HCT116 (cell line): ENCODE measurements around the gene PGM2. TPM values are rescaled to one million over a fixed set of nuclear protein-coding genes. Genes with fewer than 3 reads are reported as not detected.

Experiments used
- ATAC-seq: fragments of 200-7000 bp; cut with Tn5 transposase; 2 replicates; pipeline ENCODE4 v1.9.1; 2020; ENCODE audit warnings: mild to moderate bottlenecking, moderate library complexity
- BruUV-seq: library from RNA; stranded (reverse); fragments of 400-500 nt; replicated peaks from 2 replicates; lab custom pipeline; 2021; lab: Mats Ljungman, UMichigan
- CTCF ChIA-PET: fragments of 300-600 bp; sonication (Branson Sonifier 250); formaldehyde crosslinking; loops from one replicate; lab custom pipeline; 2021; ENCODE audit warnings: antibody characterized with exemption; lab: Charles Lee
- POLR2A ChIA-PET: fragments of 300-600, 350-600 bp; sonication (Branson Sonifier 250); formaldehyde crosslinking; loops from one replicate; lab custom pipeline; 2021; ENCODE audit warnings: antibody characterized with exemption; lab: Charles Lee
- RAD21 ChIA-PET, 2 experiments: fragments of 300-600 bp; sonication (Branson Sonifier 250); formaldehyde crosslinking; loops; one replicate each; lab custom pipeline; 2023; ENCODE audit warnings: low total read pairs in 2 of 2; ENCODE audit not compliant: uncharacterized antibody in 2 of 2, unreplicated experiment in 2 of 2, low non-redundant PET in 1 of 2; lab: Charles Lee
- DNase-seq: peaks from one replicate; pipeline ENCODE4 v3.0.0-alpha.2; 2010; ENCODE audit warnings: low read depth, low spot score
- H2AFZ ChIP-seq: fragments of 200-600 bp; shearing (Covaris generic), sonication (generic); 2 replicates; pipeline ENCODE4 v1.6.1; 2017; ENCODE audit warnings: low read depth, mixed run types, mixed read lengths, antibody characterized with exemption, low read length; ENCODE audit not compliant: poor library complexity, severe bottlenecking
- H3K27ac ChIP-seq: 2 replicates; pipeline ENCODE4 v1.5.1; 2012; ENCODE audit warnings: low read depth, low read length
- H3K27me3 ChIP-seq: fragments of 200-600 bp; sonication (generic); 2 replicates; pipeline ENCODE4 v1.6.1; 2016; ENCODE audit warnings: mixed run types, low read length, mixed read lengths; ENCODE audit not compliant: insufficient read depth
- H3K36me3 ChIP-seq, 2 experiments: fragments of 200-500 bp in 1 of 2; fragments of 200-600 bp in 1 of 2; sonication (Bioruptor generic) in 1 of 2; sonication (generic) in 1 of 2; 2 replicates each; pipeline versions ENCODE4 v1.5.1 to v1.6.1; 2014 to 2016; ENCODE audit warnings: low read length in 2 of 2, inconsistent platforms in 1 of 2, mixed read lengths in 1 of 2, mixed run types in 1 of 2; ENCODE audit not compliant: insufficient read depth in 2 of 2, control insufficient read depth in 1 of 2
- H3K4me1 ChIP-seq, 2 experiments: fragments of 200-600 bp in 1 of 2; sonication (generic) in 1 of 2; 2 replicates each; pipeline versions ENCODE4 v1.5.1 to v1.6.1; 2012 to 2017; ENCODE audit warnings: low read length in 2 of 2, inconsistent platforms in 1 of 2, mild to moderate bottlenecking in 1 of 2, mixed read lengths in 1 of 2, mixed run types in 1 of 2, moderate library complexity in 1 of 2; ENCODE audit not compliant: insufficient read depth in 2 of 2, control insufficient read depth in 1 of 2
- H3K4me2 ChIP-seq: fragments of 200-600 bp; sonication (generic); 2 replicates; pipeline ENCODE4 v1.6.1; 2017; ENCODE audit warnings: mixed run types, low read length, mixed read lengths
- H3K4me3 ChIP-seq, 2 experiments: fragments of 200-600 bp in 1 of 2; sonication (generic) in 1 of 2; replicated peaks in 1 of 2; 2 replicates each; pipeline ENCODE4 v1.5.1; 2011 to 2016; ENCODE audit warnings: low read length in 2 of 2, control low read depth in 1 of 2, low read depth in 1 of 2, mild to moderate bottlenecking in 1 of 2, mixed read lengths in 1 of 2, mixed run types in 1 of 2
- H3K79me2 ChIP-seq: fragments of 200-600 bp; sonication (generic); 2 replicates; pipeline ENCODE4 v1.6.1; 2017; ENCODE audit warnings: mild to moderate bottlenecking, mixed run types, low read length, moderate library complexity, mixed read lengths; ENCODE audit not compliant: insufficient read depth
- H3K9ac ChIP-seq: fragments of 200-600 bp; sonication (generic); 2 replicates; pipeline ENCODE4 v1.6.1; 2016; ENCODE audit warnings: low read length, mixed read lengths
- H3K9me2 ChIP-seq: fragments of 200-600 bp; sonication (generic), shearing (Covaris generic); 2 replicates; pipeline ENCODE4 v1.6.1; 2017; ENCODE audit warnings: mixed run types, mild to moderate bottlenecking, moderate library complexity; ENCODE audit not compliant: insufficient read depth
- H3K9me3 ChIP-seq, 2 experiments: fragments of 200-500 bp in 1 of 2; fragments of 200-600 bp in 1 of 2; sonication (Bioruptor generic) in 1 of 2; sonication (generic) in 1 of 2; 2 replicates each; pipeline ENCODE4 v1.6.1; 2014 to 2017; ENCODE audit warnings: low read length in 2 of 2, mixed read lengths in 2 of 2, inconsistent platforms in 1 of 2, low read depth in 1 of 2, mild to moderate bottlenecking in 1 of 2, mixed run types in 1 of 2, moderate library complexity in 1 of 2; ENCODE audit not compliant: control insufficient read depth in 1 of 2, insufficient read depth in 1 of 2
- H4K20me1 ChIP-seq: fragments of 200-600 bp; sonication (generic), shearing (Covaris generic); 2 replicates; pipeline ENCODE4 v1.6.1; 2017; ENCODE audit warnings: mixed run types, mild to moderate bottlenecking, moderate library complexity; ENCODE audit not compliant: insufficient read depth
- ATF3 ChIP-seq: IDR thresholded peaks from 2 replicates; pipeline ENCODE4 v1.6.1; 2012
- CTCF ChIP-seq, 3 experiments: fragments of 200-600 bp in 1 of 3; sonication (generic) in 1 of 3; IDR thresholded peaks in 2 of 3; conservative IDR thresholded peaks in 1 of 3; 2 replicates each; pipeline ENCODE4 v1.5.1; 2012 to 2017; ENCODE audit warnings: low read depth in 2 of 3, low read length in 2 of 3, antibody characterized with exemption in 1 of 3, borderline replicate concordance in 1 of 3, control low read depth in 1 of 3, mild to moderate bottlenecking in 1 of 3, mixed read lengths in 1 of 3, mixed run types in 1 of 3, moderate library complexity in 1 of 3; ENCODE audit not compliant: insufficient read depth in 1 of 3
- EGR1 ChIP-seq: IDR thresholded peaks from 2 replicates; pipeline ENCODE4 v1.6.1; 2012; ENCODE audit warnings: low read depth
- ELF1 ChIP-seq: IDR thresholded peaks from 2 replicates; pipeline ENCODE4 v1.6.1; 2012; ENCODE audit warnings: low read depth, borderline replicate concordance
- EZH2 ChIP-seq: fragments of 200-600 bp; sonication (generic); IDR thresholded peaks from 2 replicates; pipeline ENCODE4 v1.6.1; 2017; ENCODE audit warnings: antibody characterized with exemption, mixed run types
- FOSL1 ChIP-seq: IDR thresholded peaks from 2 replicates; pipeline ENCODE4 v1.6.1; 2012; ENCODE audit warnings: low read depth
- MAX ChIP-seq: IDR thresholded peaks from 2 replicates; pipeline ENCODE4 v1.6.1; 2012
- POLR2A ChIP-seq: IDR thresholded peaks from 2 replicates; pipeline ENCODE4 v1.7.0; 2011; ENCODE audit warnings: borderline replicate concordance; ENCODE audit not compliant: insufficient read depth, insufficient read length; ENCODE audit errors: extremely low read depth
- RAD21 ChIP-seq: IDR thresholded peaks from 2 replicates; pipeline ENCODE4 v1.6.1; 2012; ENCODE audit warnings: low read depth, mild to moderate bottlenecking
- REST ChIP-seq: IDR thresholded peaks from 2 replicates; pipeline ENCODE4 v1.6.1; 2012; ENCODE audit warnings: low read depth
- SIN3A ChIP-seq: IDR thresholded peaks from 2 replicates; pipeline ENCODE4 v1.6.1; 2012; ENCODE audit warnings: low read depth
- SP1 ChIP-seq: IDR thresholded peaks from 2 replicates; pipeline ENCODE4 v1.6.1; 2012; ENCODE audit warnings: low read depth
- SRF ChIP-seq: IDR thresholded peaks from 2 replicates; pipeline ENCODE4 v1.6.1; 2012; ENCODE audit warnings: low read depth
- TCF7L2 ChIP-seq: IDR thresholded peaks from 2 replicates; pipeline ENCODE4 v1.7.0; 2011; ENCODE audit warnings: borderline replicate concordance, inconsistent platforms; ENCODE audit not compliant: insufficient read depth, insufficient read length; ENCODE audit errors: extremely low read depth
- YY1 ChIP-seq: IDR thresholded peaks from 2 replicates; pipeline ENCODE4 v1.6.1; 2011; ENCODE audit warnings: low read length, low read depth, moderate library complexity, mild to moderate bottlenecking; ENCODE audit not compliant: insufficient replicate concordance; ENCODE audit errors: extremely low read depth
- ZFX ChIP-seq: fragments of 450-650 bp; IDR thresholded peaks from 2 replicates; pipeline ENCODE4 v1.6.1; 2017
- ZNF274 ChIP-seq: fragments of 200-500 bp; sonication (Bioruptor generic); IDR thresholded peaks from 2 replicates; pipeline ENCODE4 v1.6.1; 2014; ENCODE audit warnings: mild to moderate bottlenecking, low read depth, low read length, inconsistent platforms
- intact Hi-C: fragments of 100-400 bp; cut with micrococcal nuclease; formaldehyde crosslinking; loops from 2 replicates; pipeline ENCODE4 v1.10.0; 2022
- total RNA-seq: library from RNA; stranded (reverse); gene quantifications from one replicate; pipeline ENCODE4 v1.2.1, GENCODE V29; 2021; ENCODE audit not compliant: unreplicated experiment

The PGM2 gene
- total RNA-seq, 1 experiment from 2014 or later: 48.6 TPM

GRCh38 chr4:37895271-37895670, 68.8 kb downstream of the PGM2 start:
- BruUV-seq: no TSS peak
- CTCF ChIA-PET: no interaction called here

More at GRCh38 chr4:37895271-37895670, 68.8 kb downstream of the PGM2 start:
- no peak for TF ChIP-seq ZNF274
- no peak for TF ChIP-seq FOSL1
- no peak for TF ChIP-seq TCF7L2
- TF ChIP-seq ELF1: no peak
- TF ChIP-seq ATF3: no peak
- no peak for TF ChIP-seq MAX
- TF ChIP-seq SP1: no peak
- no peak for TF ChIP-seq SRF
- TF ChIP-seq POLR2A: no peak
- no peak for TF ChIP-seq EGR1
- TF ChIP-seq SIN3A: no peak
- TF ChIP-seq YY1: no peak
- TF ChIP-seq ZFX: no peak
- no peak for TF ChIP-seq EZH2
- no peak for TF ChIP-seq RAD21
- no peak for TF ChIP-seq CTCF (IDR thresholded peaks at IDR 0.05 in 2 of 3, conservative IDR thresholded peaks at IDR 0.05 in 1 of 3; ENCODE audit: borderline replicate concordance in 1 of 3, insufficient read depth in 1 of 3, low read depth in 2 of 3, low read length in 2 of 3)
- TF ChIP-seq REST: no peak
- no peaks in the 10 kb centered on the region for H3K79me2 ChIP-seq
- no peak for ATAC-seq
- no peaks in the 10 kb centered on the region for H4K20me1 ChIP-seq
- intact Hi-C loops: no loop called here
- DNase-seq: no peak
- H3K9me2 ChIP-seq: no peaks in the 10 kb centered on the region
- H3K36me3 ChIP-seq: 0 out of 4 replicates have a peak, but pooled peaks cover 0 to 2% of the 10 kb centered on the region in 2 experiments
- peaks cover 4 to 11% of the 10 kb centered on the region in 2 experiments; a peak in 2 of 4 replicates for H3K4me1 ChIP-seq
- H3K9ac ChIP-seq: no peak overlapping the region
- H3K27ac ChIP-seq: no peak overlapping the region
- H3K4me3 ChIP-seq: no peak overlapping the region
- ChIA-PET POLR2A (no interaction called here), RAD21 (no interaction called here)
- no peaks in the 10 kb centered on the region for H3K27me3 ChIP-seq
- no peaks in the 10 kb centered on the region for H3K9me3 ChIP-seq
- H3K4me2 ChIP-seq: no peak overlapping the region
- H2AFZ ChIP-seq: no peak overlapping the region
